Measurements from ENCODE around the gene PDK4.
"Not testable (repeated sequence)": the region's sequence is repeated elsewhere in the genome, so short reads cannot be mapped to it uniquely, and the experiment has no call there.

PDK4 gene

DNA sequence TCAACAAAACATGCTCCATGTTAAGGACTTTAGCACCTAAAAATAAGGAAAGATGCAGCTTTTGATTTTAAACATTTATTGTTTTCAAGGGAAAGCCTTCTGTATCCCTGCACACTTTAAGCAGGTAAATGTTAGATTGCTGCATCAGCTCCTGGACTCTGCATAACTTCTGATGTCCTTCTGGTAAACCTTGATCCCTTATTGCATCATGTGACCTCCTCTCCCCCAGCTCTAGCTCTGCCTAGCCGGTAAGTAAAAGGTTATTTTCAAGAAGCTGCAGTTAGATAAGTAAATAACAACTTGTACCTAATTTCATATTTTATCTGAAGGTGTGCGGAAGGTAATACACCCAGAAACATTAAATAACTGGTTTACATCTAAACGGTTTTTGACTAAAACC is 37.5 kb downstream of the PDK4 start:
- H3K4me1 ChIP-seq (ENCODE audit: control insufficient read depth in 1 of 2, insufficient read depth in 1 of 2, low read depth in 1 of 2, low read length in 1 of 2), result no peaks in the 10 kb centered on the region
- TF ChIP-seq, protein P1, sequence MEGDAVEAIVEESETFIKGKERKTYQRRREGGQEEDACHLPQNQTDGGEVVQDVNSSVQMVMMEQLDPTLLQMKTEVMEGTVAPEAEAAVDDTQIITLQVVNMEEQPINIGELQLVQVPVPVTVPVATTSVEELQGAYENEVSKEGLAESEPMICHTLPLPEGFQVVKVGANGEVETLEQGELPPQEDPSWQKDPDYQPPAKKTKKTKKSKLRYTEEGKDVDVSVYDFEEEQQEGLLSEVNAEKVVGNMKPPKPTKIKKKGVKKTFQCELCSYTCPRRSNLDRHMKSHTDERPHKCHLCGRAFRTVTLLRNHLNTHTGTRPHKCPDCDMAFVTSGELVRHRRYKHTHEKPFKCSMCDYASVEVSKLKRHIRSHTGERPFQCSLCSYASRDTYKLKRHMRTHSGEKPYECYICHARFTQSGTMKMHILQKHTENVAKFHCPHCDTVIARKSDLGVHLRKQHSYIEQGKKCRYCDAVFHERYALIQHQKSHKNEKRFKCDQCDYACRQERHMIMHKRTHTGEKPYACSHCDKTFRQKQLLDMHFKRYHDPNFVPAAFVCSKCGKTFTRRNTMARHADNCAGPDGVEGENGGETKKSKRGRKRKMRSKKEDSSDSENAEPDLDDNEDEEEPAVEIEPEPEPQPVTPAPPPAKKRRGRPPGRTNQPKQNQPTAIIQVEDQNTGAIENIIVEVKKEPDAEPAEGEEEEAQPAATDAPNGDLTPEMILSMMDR (IDR thresholded peaks at IDR 0.05), result no peak
- no peak overlapping the region for H3K4me3 ChIP-seq (ENCODE audit: low read depth in 1 of 2, low read length in 1 of 2)
- H3K36me3 ChIP-seq, result no peaks in the 10 kb centered on the region
- H3K27me3 ChIP-seq, result no peaks in the 10 kb centered on the region
- H3K27ac ChIP-seq, result no peak overlapping the region
- H3K9me3 ChIP-seq, result no peaks in the 10 kb centered on the region

DNA sequence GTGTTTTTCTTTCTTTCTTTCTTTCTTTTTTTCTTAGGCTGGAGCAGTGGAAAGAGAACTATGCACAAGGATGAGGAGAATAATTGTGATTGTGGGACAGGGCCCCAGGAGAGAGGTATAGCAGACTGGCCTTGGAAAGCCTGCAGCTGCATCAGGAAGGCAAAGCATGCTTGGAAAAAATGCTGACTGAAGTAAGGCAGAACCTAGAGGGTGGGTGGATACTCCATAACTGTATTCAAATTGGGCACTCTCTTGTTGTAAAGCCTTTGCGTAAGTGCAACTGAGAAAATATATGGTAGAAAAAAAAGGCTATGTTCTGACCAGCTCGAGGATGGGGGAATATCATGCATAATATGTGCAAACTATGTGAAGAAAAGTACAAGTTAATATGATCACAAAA is 39.5 kb downstream of the PDK4 start:
- Histone ChIP-seq H3K9me3 (no peaks in the 10 kb centered on the region), H3K4me1 (ENCODE audit: control insufficient read depth in 1 of 2, insufficient read depth in 1 of 2, low read depth in 1 of 2, low read length in 1 of 2) (no peaks in the 10 kb centered on the region), H3K4me3 (ENCODE audit: low read depth in 1 of 2, low read length in 1 of 2) (no peak overlapping the region), H3K27ac (no peak overlapping the region), H3K27me3 (no peaks in the 10 kb centered on the region), H3K36me3 (no peaks in the 10 kb centered on the region)
- TF ChIP-seq, protein P1 (IDR thresholded peaks at IDR 0.05), result no peak

DNA sequence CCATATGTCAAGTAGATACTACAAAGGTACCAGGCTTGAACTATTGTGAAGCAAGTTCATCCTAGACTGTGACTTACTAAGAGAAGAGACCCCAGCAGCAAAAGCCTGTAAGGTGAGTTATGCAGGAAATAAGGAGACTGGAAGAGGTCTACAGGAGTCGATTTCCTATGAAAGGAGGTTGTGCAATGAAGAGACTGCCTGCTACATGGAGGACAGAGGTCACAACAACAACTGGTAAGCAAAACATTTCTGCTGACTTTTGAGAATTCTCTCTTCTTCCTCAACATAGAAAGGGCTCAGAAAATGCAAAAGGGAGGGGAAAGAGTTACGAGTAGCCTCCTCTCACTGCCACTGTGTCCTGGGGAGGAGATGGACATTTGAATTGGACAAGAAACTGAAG is 42.4 kb downstream of the PDK4 start:
- H3K4me3 ChIP-seq (ENCODE audit: low read depth in 1 of 2, low read length in 1 of 2), result no peak overlapping the region
- TF ChIP-seq, protein P1 (IDR thresholded peaks at IDR 0.05), result no peak

DNA sequence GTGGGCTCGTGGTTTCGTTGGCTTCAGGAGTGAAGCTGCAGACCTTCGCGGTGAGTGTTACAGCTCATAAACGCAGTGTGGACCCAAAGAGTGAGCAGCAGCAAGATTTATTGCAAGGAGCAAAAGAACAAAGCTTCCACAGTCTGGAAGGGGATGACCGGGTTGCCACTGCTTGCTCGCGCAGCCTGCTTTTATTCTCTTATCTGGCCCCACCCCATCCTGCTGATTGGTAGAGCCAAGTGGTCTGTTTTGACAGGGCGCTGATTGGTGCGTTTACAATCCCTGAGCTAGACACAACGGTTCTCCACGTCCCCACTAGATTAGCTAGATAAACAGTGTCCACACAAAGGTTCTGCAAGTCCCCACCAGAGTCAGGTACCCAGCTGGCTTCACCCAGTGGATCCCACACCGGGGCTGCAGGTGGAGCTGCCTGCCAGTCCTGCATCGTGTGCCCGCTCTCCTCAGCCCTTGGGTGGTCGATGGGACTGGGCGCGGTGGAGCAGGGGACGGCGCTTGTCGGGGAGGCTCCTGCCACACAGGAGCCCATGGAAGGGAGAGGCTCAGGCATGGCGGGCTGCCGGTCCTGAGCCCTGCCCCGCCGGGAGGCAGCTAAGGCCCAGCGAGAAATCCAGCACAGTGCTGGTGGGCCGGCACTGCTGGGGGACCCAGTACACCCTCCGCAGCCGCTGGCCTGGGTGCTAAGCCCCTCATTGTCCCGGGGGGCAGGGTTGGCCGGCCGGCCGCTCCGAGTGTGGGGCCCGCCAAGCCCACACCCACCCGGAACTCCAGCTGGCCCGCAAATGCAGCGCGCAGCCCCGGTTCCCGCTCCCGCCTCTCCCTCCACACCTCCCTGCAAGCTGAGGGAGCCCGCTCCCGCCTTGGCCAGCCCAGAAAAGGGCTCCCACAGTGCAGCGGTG is 44.0 kb downstream of the PDK4 start:
- H3K27me3 ChIP-seq; H3K4me1 ChIP-seq (ENCODE audit: control insufficient read depth in 1 of 2, insufficient read depth in 1 of 2, low read depth in 1 of 2, low read length in 1 of 2); H3K27ac ChIP-seq; H3K9me3 ChIP-seq; H3K36me3 ChIP-seq; H3K4me3 ChIP-seq (ENCODE audit: low read depth in 1 of 2, low read length in 1 of 2): not testable (repeated sequence)

More for the DNA sequence above, 42.4 kb downstream of the PDK4 start:
- no peaks in the 10 kb centered on the region for H3K4me1 ChIP-seq (ENCODE audit: control insufficient read depth in 1 of 2, insufficient read depth in 1 of 2, low read depth in 1 of 2, low read length in 1 of 2)
- H3K36me3 ChIP-seq, result no peaks in the 10 kb centered on the region
- H3K9me3 ChIP-seq, result no peaks in the 10 kb centered on the region
- no peaks in the 10 kb centered on the region for H3K27me3 ChIP-seq
- H3K27ac ChIP-seq, result no peak overlapping the region

DNA sequence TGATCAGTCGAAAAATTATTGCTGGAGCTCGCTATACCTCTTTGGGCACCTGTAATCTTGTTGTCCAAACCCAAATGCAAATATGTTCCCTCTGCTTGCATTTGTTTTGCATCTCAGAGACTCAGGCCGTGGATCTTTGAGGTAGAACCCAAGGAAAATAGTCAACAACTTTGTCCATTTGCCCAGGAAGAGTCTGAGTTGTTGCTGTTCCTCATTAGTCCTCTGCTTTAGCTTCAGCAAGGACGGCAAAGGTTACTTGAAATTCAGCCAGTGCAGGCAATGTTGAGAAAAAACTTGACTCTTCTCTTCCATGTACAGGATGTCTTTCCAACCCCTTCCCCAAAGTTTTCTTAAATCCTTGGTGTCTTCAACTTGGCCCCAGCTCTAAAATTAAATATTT is 45.8 kb downstream of the PDK4 start:
- TF ChIP-seq, protein P1 (IDR thresholded peaks at IDR 0.05), result no peak
- H3K4me3 ChIP-seq (ENCODE audit: low read depth in 1 of 2, low read length in 1 of 2), result no peak overlapping the region

DNA sequence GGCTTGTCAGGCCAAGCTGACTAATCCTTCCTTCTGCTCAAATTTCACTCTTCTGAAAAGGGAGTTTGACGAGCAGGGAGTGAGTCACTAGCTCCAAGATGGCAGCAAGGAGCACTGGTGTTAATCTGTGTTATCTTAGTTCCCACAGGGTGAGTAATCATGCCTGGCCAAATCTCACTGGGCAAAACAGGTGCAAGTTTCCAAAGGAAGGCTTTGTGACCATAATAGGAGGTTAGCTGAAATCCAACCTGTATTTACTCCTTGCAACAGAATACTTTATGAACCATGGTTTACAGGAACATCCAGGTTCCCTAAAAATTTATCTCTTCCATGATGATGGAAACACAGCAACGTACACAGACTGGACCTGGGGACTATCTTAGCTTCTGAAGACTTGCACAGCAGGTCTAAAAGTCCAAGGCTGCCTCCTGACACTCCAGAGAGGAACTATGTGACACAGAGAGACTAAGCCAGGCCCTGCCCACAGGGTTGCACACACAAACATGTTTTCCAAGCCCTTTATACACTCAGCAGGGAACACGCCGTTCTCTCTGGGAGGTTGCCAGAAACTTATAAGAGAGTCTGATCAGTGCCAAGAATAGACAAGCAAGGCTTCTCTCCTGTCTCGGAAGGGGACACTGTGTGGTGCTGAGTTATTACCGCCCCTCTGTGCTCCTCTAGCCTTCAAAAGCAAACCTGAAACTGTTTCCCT is 46.3 kb downstream of the PDK4 start:
- TF ChIP-seq, protein P1 (IDR thresholded peaks at IDR 0.05), result no peak
- H3K9me3 ChIP-seq, result no peaks in the 10 kb centered on the region
- no peaks in the 10 kb centered on the region for H3K36me3 ChIP-seq
- H3K27ac ChIP-seq, result no peak overlapping the region
- no peaks in the 10 kb centered on the region for H3K4me1 ChIP-seq (ENCODE audit: control insufficient read depth in 1 of 2, insufficient read depth in 1 of 2, low read depth in 1 of 2, low read length in 1 of 2)
- no peak overlapping the region for H3K4me3 ChIP-seq (ENCODE audit: low read depth in 1 of 2, low read length in 1 of 2)
- no peaks in the 10 kb centered on the region for H3K27me3 ChIP-seq

More for the DNA sequence above, 45.8 kb downstream of the PDK4 start:
- H3K36me3 ChIP-seq, result no peaks in the 10 kb centered on the region
- no peak overlapping the region for H3K27ac ChIP-seq
- no peaks in the 10 kb centered on the region for H3K4me1 ChIP-seq (ENCODE audit: control insufficient read depth in 1 of 2, insufficient read depth in 1 of 2, low read depth in 1 of 2, low read length in 1 of 2)
- no peaks in the 10 kb centered on the region for H3K9me3 ChIP-seq
- H3K27me3 ChIP-seq, result no peaks in the 10 kb centered on the region

All from neutrophil (primary cell).